Right lung (tissue), 5 donors: ENCODE results near the gene RSPH3. TPM values are rescaled to one million over a fixed set of nuclear protein-coding genes. Genes with fewer than 3 reads are reported as not detected.
A peak's percentile ranks its signal among the peaks of the same experiment; 100 is the strongest.
"Not testable (repeated sequence)": the region's sequence is repeated elsewhere in the genome, so short reads cannot be mapped to it uniquely, and the experiment has no call there.

Experiments used
- DNase-seq, 2 donors: peaks; one replicate each; pipeline ENCODE4 v3.0.0-alpha.2; 2013
- polyA plus RNA-seq, 5 donors: library from polyadenylated mRNA; unstranded; fragments of 120-200 nt; gene quantifications; one replicate each; pipeline versions ENCODE4 v1.2.1 to v1.2.3, GENCODE V29; 2013; ENCODE audit warnings: inconsistent platforms in 1 of 5, low replicate concordance in 1 of 5; ENCODE audit not compliant: insufficient read length in 5 of 5, insufficient read depth in 1 of 5

Gene RSPH3
- polyA plus RNA-seq, 5 donors, result 7.8 to 12.6 (median 10.2) TPM

GRCh38 chr6:158977382-158977781 is 22.6 kb downstream of the RSPH3 start:
- DNase-seq, result no peak

DNA sequence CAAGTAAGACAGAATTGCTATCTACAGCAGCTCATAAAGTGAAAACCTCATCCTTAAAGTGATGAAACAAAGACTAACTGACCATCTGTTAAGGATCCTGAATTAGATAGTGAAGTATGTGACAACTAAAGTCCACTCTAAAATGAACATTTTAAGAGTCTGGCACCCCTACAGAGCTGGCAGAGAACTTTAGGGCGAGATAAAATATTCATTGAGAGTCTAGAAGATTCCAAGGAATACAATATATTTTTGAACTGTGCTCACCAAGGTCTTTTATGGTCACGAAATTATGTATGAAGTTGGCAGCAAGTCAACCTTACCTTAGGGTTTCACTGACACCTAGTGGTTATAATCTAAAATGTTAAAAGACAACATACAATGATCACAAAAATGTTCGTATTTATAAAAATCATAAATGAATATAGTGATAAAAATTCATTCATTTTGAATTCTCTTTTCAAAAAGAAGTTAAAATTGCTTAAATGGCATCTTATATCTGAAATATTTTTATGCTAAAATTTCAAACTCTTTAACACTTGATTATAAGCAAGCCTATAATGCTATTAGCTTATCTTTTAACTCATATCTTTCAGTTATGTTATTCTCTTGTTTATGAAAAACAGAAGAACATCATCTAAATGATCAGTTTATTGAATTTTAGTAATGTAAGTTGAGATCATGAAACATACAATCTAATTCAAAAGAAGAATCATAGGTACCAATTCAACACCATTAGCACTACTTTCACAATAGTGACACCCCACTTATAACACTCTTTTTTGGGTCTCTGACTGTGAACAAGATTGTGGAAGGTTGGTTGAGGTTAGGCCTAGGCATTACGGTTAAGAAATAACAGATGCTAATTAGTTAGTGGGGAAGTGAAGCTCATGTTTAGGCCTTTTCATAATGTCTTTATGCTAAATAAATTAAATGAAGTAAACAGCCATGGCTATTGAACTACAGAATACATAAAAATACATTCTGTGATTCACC is 27.5 kb downstream of the RSPH3 start:
- peak; percentile 32 to 48 for DNase-seq

DNA sequence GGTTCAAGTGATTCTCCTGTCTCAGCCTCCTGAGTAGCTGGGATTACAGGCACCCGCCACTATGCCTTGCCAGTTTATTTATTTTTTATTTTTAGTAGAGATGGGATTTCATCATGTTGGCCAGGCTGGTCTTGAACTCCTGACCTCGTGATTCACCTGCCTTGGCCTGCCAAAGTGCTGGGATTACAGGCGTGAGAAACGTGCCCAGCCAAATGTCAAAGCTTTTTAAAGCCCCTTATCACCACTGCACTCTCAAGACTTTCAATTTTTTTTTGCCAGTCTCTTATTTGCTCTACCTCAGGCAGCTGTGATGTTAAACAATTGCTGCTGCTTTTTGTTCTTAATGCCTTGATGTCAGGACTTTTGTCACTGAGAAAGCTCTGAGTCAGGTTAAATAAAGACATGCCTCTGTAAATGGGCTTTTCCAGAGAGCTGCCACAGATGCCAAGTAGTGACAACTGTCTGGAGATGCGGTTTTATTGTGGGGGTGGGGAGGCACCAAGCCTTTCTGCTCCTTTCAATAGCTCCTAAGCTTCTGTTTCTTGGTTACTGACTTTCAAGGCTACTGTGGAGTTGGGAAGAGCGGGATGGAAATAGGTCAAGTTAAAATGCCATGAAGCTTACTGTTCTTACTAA is 29.2 kb downstream of the RSPH3 start:
- DNase-seq, result no peak

- no peak for DNase-seq
Observed at GRCh38 chr6:158969148-158969547, 30.9 kb downstream of the RSPH3 start.

- DNase-seq, result no peak
Observed at GRCh38 chr6:158963020-158963808, 36.8 kb downstream of the RSPH3 start.

DNA sequence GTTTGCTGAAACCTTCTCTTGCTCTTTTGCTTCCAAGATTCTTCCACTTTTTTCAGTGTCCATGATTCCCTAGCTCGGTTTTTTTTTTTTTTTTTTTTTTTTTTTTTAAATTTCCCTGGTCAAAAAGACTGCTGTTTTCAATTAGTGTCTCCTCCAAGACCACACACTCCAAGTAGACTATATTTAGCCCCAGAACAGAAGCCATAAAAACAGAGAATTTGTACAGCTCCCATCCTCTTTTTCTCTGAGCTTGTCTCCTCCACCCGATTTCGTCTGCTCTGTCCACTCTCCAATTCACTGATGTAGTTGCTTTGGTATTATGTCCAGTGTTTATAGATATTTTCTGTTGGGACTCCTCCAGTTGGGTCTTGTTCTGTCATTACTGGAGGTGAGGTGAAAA is 37.6 kb downstream of the RSPH3 start:
- no peak for DNase-seq

- no peak for DNase-seq
Observed at GRCh38 chr6:158960026-158960425, 40.0 kb downstream of the RSPH3 start.

- DNase-seq, result no peak
Observed at GRCh38 chr6:158959552-158959951, 40.5 kb downstream of the RSPH3 start.

GRCh38 chr6:158958504-158959386 is 41.3 kb downstream of the RSPH3 start:
- no peak for DNase-seq

- DNase-seq, result no peak
Observed at GRCh38 chr6:158955255-158955654, 44.7 kb downstream of the RSPH3 start.

- no peak for DNase-seq
Observed at GRCh38 chr6:158954753-158955152, 45.2 kb downstream of the RSPH3 start.

GRCh38 chr6:158952011-158952410 is 48.0 kb downstream of the RSPH3 start:
- not testable (repeated sequence) for DNase-seq

DNA sequence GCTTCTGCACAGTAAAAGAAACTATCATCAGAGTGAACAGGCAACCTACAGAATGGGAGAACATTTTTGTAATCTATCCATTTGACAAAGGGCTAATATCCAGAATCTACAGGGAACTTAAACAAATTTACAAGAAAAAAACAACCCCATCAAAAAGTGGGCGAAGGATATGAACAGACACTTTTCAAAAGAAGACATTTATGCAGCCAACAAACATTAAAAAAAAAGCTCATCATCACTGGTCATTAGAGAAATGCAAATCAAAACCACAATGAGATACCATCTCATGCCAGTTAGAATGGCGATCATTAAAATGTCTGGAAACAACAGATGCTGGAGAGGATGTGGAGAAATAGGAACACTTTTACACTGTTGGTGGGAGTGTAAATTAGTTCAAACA is 48.4 kb downstream of the RSPH3 start:
- DNase-seq, result not testable (repeated sequence)

- no peak for DNase-seq
Observed at GRCh38 chr6:158947284-158947683, 52.7 kb downstream of the RSPH3 start.

DNA sequence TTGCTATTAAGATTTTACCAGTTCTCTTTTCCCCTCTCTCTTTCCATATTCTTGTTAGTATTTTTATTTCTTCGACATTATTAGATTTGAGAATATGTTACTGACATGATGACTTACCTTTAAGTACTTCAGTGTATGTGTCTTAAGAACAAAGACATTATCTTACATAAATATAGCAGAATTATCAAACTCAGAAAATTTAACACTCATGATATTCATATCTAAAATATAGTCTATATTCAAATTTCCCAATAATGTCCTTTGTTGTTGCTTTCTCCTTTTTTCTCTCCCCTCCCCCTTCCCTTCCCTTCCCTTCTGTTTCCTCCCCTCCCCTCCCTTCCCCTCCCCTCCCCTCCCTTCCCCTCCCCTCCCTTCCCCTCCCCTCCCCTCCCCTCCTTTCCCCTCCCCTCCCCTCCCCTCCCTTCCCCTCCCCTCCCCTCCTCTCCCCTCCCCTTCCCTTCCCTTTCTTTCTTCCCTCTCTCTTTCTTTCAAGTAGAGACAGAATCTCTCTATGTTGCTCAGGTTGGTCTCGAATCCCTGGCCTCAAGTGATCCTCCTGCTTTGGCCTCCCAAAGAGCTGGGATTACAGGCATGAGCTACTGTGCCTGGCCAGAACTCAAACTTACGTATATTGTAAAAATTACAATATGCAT is 56.5 kb downstream of the RSPH3 start:
- DNase-seq, result no peak

GRCh38 chr6:158942349-158942748 is 57.7 kb downstream of the RSPH3 start:
- DNase-seq, result no peak

GRCh38 chr6:158941246-158941645 is 58.8 kb downstream of the RSPH3 start:
- no peak for DNase-seq

- DNase-seq, result peak in 1 of 2 donors; percentile 8
Observed at GRCh38 chr6:158939255-158940159, 60.5 kb downstream of the RSPH3 start.

- DNase-seq, result peak in 1 of 2 donors; percentile 13
Observed at GRCh38 chr6:158938811-158939254, 61.2 kb downstream of the RSPH3 start.
